Skeletal muscle satellite cell (primary cell): ENCODE results near the gene HSPA13. TPM values are rescaled to one million over a fixed set of nuclear protein-coding genes. Genes with fewer than 3 reads are reported as not detected.

Experiments used
- H3K27me3 ChIP-seq: 2 replicates; pipeline ENCODE4 v1.7.0; 2013; ENCODE audit warnings: low read length; ENCODE audit not compliant: control insufficient read depth, insufficient read depth
- H3K36me3 ChIP-seq: 2 replicates; pipeline ENCODE4 v1.7.0; 2013; ENCODE audit warnings: mild to moderate bottlenecking, control low read depth, low read length; ENCODE audit not compliant: insufficient read depth
- H3K4me1 ChIP-seq: 2 replicates; pipeline ENCODE4 v1.7.0; 2013; ENCODE audit warnings: low read length; ENCODE audit not compliant: control insufficient read depth, insufficient read depth
- H3K4me2 ChIP-seq: 2 replicates; pipeline ENCODE4 v1.7.0; 2013; ENCODE audit warnings: mild to moderate bottlenecking, low read length
- H3K4me3 ChIP-seq: 2 replicates; pipeline ENCODE4 v1.7.0; 2013; ENCODE audit warnings: low read length
- H3K9ac ChIP-seq: 2 replicates; pipeline ENCODE4 v1.7.0; 2013; ENCODE audit warnings: mild to moderate bottlenecking, low read depth, low read length, moderate library complexity
- H3K9me3 ChIP-seq: replicated peaks from 2 replicates; pipeline ENCODE4 v1.7.0; 2013; ENCODE audit warnings: mild to moderate bottlenecking, control low read depth, low read length
- total RNA-seq: library from RNA; depleted of rRNA; stranded (reverse); fragments of >200 nt; gene quantifications from 2 replicates; pipeline ENCODE4 v1.2.3, GENCODE V29; 2012; rRNA removed

HSPA13 gene
- total RNA-seq: 48.7 and 51.7 TPM in 2 replicates

DNA sequence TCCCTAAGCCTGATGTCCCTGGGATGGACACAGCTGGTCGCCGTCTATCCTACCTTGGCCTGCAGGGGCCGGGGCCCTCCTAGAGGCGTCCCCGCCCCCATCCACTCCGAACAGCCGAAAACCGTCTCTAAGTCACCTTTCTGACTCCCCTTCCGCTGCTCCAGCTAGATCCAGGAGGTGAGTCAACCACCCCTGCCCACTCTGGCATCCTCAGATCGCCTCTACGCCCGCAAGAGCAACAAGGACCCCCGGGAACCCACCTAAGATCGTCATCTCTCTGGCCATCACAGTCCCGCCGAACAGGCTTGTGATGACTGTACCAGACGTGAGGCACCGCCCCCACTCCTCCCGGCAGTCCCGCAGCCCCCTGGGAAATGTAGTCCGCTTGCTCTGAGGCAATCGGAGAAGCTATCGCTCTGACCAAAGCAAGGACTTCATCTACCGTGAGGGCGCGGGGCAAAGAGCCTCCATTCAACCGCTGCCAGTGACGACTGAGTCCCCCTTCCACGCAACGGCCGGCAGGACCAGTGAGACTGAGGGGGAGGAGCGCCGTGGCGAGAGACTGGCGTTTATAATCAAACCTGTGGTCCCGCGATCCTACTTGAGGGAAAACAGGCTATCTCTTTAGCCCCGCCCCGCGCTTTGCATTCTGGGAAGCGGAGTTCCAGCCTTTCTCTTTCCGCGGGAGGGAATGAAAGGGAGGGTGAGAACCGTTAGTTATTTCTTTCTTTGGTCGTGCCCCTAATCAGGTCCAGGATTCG lies at the start of gene HSPA13:
Gene HSPA13, minus strand, starts transcription at position 312 of the 761 bp plus-strand sequence. Its CDS starts 27 bp downstream, at position 285.
- H3K36me3 ChIP-seq: peaks cover 4% of the 10 kb centered on the region
- H3K4me2 ChIP-seq: peak within 1 kb of the TSS; percentile 80
- no peaks in the 10 kb centered on the region for H3K9me3 ChIP-seq
- H3K4me1 ChIP-seq: peaks cover 20% of the 10 kb centered on the region
- H3K27me3 ChIP-seq: no peaks in the 10 kb centered on the region
- H3K4me3 ChIP-seq: peak within 1 kb of the TSS; percentile 90
- H3K9ac ChIP-seq: peak within 1 kb of the TSS; percentile 92

GRCh38 chr21:14418920-14419319 lies 36.0 kb upstream of the HSPA13 start:
- Histone ChIP-seq H3K9ac (no peak overlapping the region), H3K27me3 (no peaks in the 10 kb centered on the region), H3K9me3 (no peaks in the 10 kb centered on the region), H3K4me2 (no peak overlapping the region), H3K36me3 (no peaks in the 10 kb centered on the region), H3K4me1 (no peaks in the 10 kb centered on the region), H3K4me3 (no peak overlapping the region)

- Histone ChIP-seq H3K4me2 (no peak overlapping the region), H3K9me3 (no peaks in the 10 kb centered on the region), H3K4me3 (no peak overlapping the region), H3K4me1 (no peaks in the 10 kb centered on the region), H3K36me3 (no peaks in the 10 kb centered on the region), H3K27me3 (no peaks in the 10 kb centered on the region), H3K9ac (no peak overlapping the region)
Observed at GRCh38 chr21:14414932-14415508, 32.1 kb upstream of the HSPA13 start.

DNA sequence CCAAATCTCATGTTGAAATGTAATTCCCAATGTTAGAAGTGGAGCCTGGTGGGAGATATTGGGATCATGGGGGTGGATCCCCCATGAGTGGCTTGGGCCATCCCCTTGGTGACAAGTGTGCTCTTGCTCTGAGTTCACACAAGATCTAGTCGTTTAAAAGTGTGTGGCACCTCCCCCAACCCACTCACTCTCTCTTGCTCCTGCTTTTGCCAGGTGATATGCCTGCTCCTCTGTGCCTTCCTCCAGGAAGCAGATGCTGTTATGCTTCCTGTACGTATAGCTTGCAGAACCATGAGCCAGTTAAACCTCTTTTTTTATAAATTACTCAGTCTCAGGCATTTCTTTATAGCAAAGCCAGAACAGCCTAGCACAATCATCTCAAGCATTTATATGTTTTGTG lies 23.0 kb upstream of the HSPA13 start:
- Histone ChIP-seq H3K4me2 (no peak overlapping the region), H3K4me3 (no peak overlapping the region), H3K4me1 (no peaks in the 10 kb centered on the region), H3K9me3 (no peaks in the 10 kb centered on the region), H3K36me3 (no peaks in the 10 kb centered on the region), H3K27me3 (no peaks in the 10 kb centered on the region), H3K9ac (no peak overlapping the region)

GRCh38 chr21:14405225-14405624 lies 22.3 kb upstream of the HSPA13 start:
- Histone ChIP-seq H3K4me3 (no peak overlapping the region), H3K4me1 (no peaks in the 10 kb centered on the region), H3K27me3 (no peaks in the 10 kb centered on the region), H3K9ac (no peak overlapping the region), H3K4me2 (no peak overlapping the region), H3K36me3 (no peaks in the 10 kb centered on the region), H3K9me3 (no peaks in the 10 kb centered on the region)

DNA sequence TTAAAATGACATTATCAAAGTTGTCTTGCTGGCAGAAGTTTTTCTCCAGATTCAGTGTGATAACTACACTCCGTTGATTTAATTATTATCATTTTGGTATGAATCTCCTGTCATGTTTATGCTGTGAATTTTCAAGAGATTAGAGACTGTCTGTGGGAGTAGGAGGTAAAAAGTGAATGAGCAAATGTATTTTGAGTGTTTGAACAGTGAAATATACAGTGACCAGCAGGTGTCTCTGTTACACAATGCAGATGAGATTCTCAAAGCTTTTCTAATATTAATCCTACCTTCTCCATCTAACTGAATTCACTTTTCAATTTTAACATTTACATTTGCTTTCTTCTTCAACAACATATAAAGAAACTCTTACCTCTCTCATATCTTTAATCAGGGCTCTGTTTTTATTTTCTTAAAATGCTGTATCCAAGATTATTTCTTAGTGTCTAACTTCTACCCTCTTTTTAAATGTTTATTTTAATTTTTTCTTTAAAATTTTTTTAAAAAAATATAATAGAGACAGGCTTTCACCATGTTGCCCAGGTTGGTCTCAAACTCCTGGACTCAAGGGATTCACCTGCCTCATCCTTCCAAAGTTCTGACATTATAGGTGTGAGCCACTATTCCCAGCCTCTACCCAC lies 20.9 kb upstream of the HSPA13 start:
- Histone ChIP-seq H3K9me3 (no peaks in the 10 kb centered on the region), H3K4me1 (no peaks in the 10 kb centered on the region), H3K4me3 (no peak overlapping the region), H3K9ac (no peak overlapping the region), H3K4me2 (no peak overlapping the region), H3K36me3 (no peaks in the 10 kb centered on the region), H3K27me3 (no peaks in the 10 kb centered on the region)

GRCh38 chr21:14401217-14401616 lies 18.3 kb upstream of the HSPA13 start:
- H3K9ac ChIP-seq: no peak overlapping the region
- no peaks in the 10 kb centered on the region for H3K4me1 ChIP-seq
- no peak overlapping the region for H3K4me2 ChIP-seq
- no peaks in the 10 kb centered on the region for H3K36me3 ChIP-seq
- H3K27me3 ChIP-seq: no peaks in the 10 kb centered on the region
- H3K4me3 ChIP-seq: no peak overlapping the region
- no peaks in the 10 kb centered on the region for H3K9me3 ChIP-seq

DNA sequence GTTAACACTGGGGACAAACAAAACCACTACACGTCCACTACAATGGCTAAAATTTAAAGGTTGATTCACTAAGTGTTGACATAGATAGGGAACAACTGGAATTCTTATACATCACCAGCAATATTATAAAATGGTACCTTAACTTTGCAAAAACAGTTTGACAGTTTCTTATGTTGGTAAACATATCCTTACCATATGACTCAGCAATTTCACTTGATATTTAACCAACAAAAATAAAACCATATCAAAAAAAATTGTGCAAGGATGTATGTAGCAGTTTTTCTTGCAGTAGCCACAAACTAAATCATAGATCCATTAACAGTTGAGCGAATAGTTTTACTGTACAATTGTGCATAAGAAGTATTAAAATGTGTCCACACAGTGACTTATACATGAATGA lies 5.3 kb upstream of the HSPA13 start:
- Histone ChIP-seq H3K9me3 (no peaks in the 10 kb centered on the region), H3K4me1 (peaks cover 5% of the 10 kb centered on the region), H3K4me2 (no peak overlapping the region), H3K36me3 (no peaks in the 10 kb centered on the region), H3K4me3 (no peak overlapping the region), H3K27me3 (no peaks in the 10 kb centered on the region), H3K9ac (no peak overlapping the region)

GRCh38 chr21:14384453-14384852 lies 1.5 kb upstream of the HSPA13 start:
- Histone ChIP-seq H3K36me3 (no peaks in the 10 kb centered on the region), H3K4me2 (peak overlapping the region; percentile 80), H3K4me1 (peaks cover 20% of the 10 kb centered on the region), H3K9me3 (no peaks in the 10 kb centered on the region), H3K27me3 (no peaks in the 10 kb centered on the region), H3K9ac (peak overlapping the region; percentile 85), H3K4me3 (peak overlapping the region; percentile 79)

GRCh38 chr21:14383596-14384180 lies 742 bp upstream of the HSPA13 start:
- Histone ChIP-seq H3K4me2 (peak overlapping the region; percentile 80), H3K36me3 (no peaks in the 10 kb centered on the region), H3K4me1 (peaks cover 20% of the 10 kb centered on the region), H3K4me3 (peak overlapping the region; percentile 79), H3K9me3 (no peaks in the 10 kb centered on the region), H3K27me3 (no peaks in the 10 kb centered on the region), H3K9ac (peak overlapping the region; percentile 85)

DNA sequence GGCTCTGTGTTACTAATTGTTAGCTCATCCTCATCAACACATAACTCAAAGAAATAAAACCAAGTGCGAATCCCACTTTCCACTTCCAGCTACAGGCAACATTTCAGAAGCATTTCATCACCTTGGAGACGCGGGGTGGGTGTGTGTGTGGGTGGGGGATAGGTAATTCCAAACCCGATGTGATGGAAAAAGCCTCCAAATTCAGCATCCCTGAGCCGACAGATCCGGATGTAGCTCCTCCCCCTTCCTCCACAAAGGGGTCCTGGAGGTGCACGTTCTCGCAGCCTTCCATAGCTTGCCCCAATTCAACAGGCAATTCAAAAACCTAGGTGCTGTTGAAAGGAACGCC lies 486 bp downstream of the HSPA13 start:
- Histone ChIP-seq H3K4me1 (peaks cover 20% of the 10 kb centered on the region), H3K36me3 (peaks cover 10% of the 10 kb centered on the region), H3K9ac (peak overlapping the region; percentile 92), H3K9me3 (no peaks in the 10 kb centered on the region), H3K27me3 (no peaks in the 10 kb centered on the region), H3K4me3 (peak overlapping the region; percentile 90), H3K4me2 (peak overlapping the region; percentile 80)
